GM12801 (cell line): Measurements from ENCODE around the gene EDN2.

Experiments
- CTCF ChIP-seq: IDR thresholded peaks from one replicate; pipeline ENCODE4 v1.5.1; 2011; ENCODE audit warnings: control low read depth; ENCODE audit not compliant: insufficient read length; ENCODE audit errors: extremely low read depth

Gene EDN2

GRCh38 chr1:41446851-41447610, 37.5 kb downstream of the EDN2 start:
- TF ChIP-seq CTCF, result no peak

- TF ChIP-seq CTCF, result no peak
Measured at GRCh38 chr1:41444785-41445184, 39.7 kb downstream of the EDN2 start.

- TF ChIP-seq CTCF, result no peak
Measured at GRCh38 chr1:41444246-41444645, 40.2 kb downstream of the EDN2 start.

- no peak for TF ChIP-seq CTCF
Measured at GRCh38 chr1:41442697-41443251, 41.7 kb downstream of the EDN2 start.

GRCh38 chr1:41440321-41441085, 44.0 kb downstream of the EDN2 start:
- TF ChIP-seq CTCF, result no peak

GRCh38 chr1:41439234-41439633, 45.2 kb downstream of the EDN2 start:
- no peak for TF ChIP-seq CTCF

GRCh38 chr1:41438711-41439110, 45.8 kb downstream of the EDN2 start:
- no peak for TF ChIP-seq CTCF
